A673 (cell line): Measurements from ENCODE around the gene ASTN2. TPM values are rescaled to one million over a fixed set of nuclear protein-coding genes. Genes with fewer than 3 reads are reported as not detected.
A peak's percentile ranks its signal among the peaks of the same experiment; 100 is the strongest.

Source experiments
- BruUV-seq: library from RNA; stranded (reverse); fragments of 400-500 nt; replicated peaks from 2 replicates; lab custom pipeline; 2021; lab: Mats Ljungman, UMichigan
- CTCF ChIA-PET: fragments of 300-600 bp; sonication (Branson Sonifier 250); formaldehyde crosslinking; loops from one replicate; lab custom pipeline; 2022; ENCODE audit warnings: antibody characterized with exemption; lab: Charles Lee
- POLR2A ChIA-PET: fragments of 300-600 bp; sonication (Branson Sonifier 250); formaldehyde crosslinking; loops from one replicate; lab custom pipeline; 2022; ENCODE audit warnings: antibody characterized with exemption; ENCODE audit not compliant: low non-redundant PET; lab: Charles Lee
- DNase-seq: peaks from one replicate; pipeline ENCODE4 v3.0.0-alpha.2; 2015; ENCODE audit warnings: low spot score
- H3K27ac ChIP-seq: fragments of 200-600 bp; sonication (generic); 2 replicates; pipeline ENCODE4 v1.5.1; 2016; ENCODE audit warnings: mixed run types, low read depth, mild to moderate bottlenecking, mixed read lengths, antibody characterized with exemption, low read length; ENCODE audit not compliant: poor library complexity, severe bottlenecking
- H3K27me3 ChIP-seq: fragments of 200-600 bp; sonication (generic); replicated peaks from 2 replicates; pipeline ENCODE4 v1.6.1; 2017; ENCODE audit warnings: mixed run types, low read depth, mild to moderate bottlenecking, mixed read lengths, antibody characterized with exemption, low read length; ENCODE audit not compliant: insufficient read depth, poor library complexity
- H3K36me3 ChIP-seq: fragments of 200-600 bp; sonication (generic); 2 replicates; pipeline ENCODE4 v1.6.1; 2016; ENCODE audit warnings: mixed run types, mild to moderate bottlenecking, mixed read lengths, antibody characterized with exemption, low read length; ENCODE audit not compliant: insufficient read depth, poor library complexity, severe bottlenecking
- H3K4me1 ChIP-seq: fragments of 200-600 bp; sonication (generic); 2 replicates; pipeline ENCODE4 v1.6.1; 2017; ENCODE audit warnings: mixed run types, mild to moderate bottlenecking, mixed read lengths, antibody characterized with exemption, low read length; ENCODE audit not compliant: insufficient read depth, poor library complexity, severe bottlenecking
- H3K4me3 ChIP-seq: fragments of 200-600 bp; sonication (generic); 2 replicates; pipeline ENCODE4 v1.5.1; 2016; ENCODE audit warnings: low read depth, mixed run types, mild to moderate bottlenecking, mixed read lengths, low read length; ENCODE audit not compliant: poor library complexity, severe bottlenecking
- H3K9me3 ChIP-seq: fragments of 200-600 bp; sonication (generic); 2 replicates; pipeline ENCODE4 v1.6.1; 2016; ENCODE audit warnings: mixed run types, low read depth, mild to moderate bottlenecking, mixed read lengths, antibody characterized with exemption, low read length; ENCODE audit not compliant: poor library complexity, severe bottlenecking
- EZH2 ChIP-seq: fragments of 200-600 bp; sonication (generic); IDR thresholded peaks from 2 replicates; pipeline ENCODE4 v1.6.1; 2017; ENCODE audit warnings: borderline replicate concordance, low read depth, mild to moderate bottlenecking, mixed read lengths, antibody characterized with exemption, low read length; ENCODE audit not compliant: poor library complexity, severe bottlenecking
- intact Hi-C: fragments of 100-400 bp; cut with micrococcal nuclease; formaldehyde crosslinking; loops from one replicate; pipeline ENCODE4 v1.10.0; 2022; ENCODE audit not compliant: unreplicated experiment
- total RNA-seq: library from RNA; stranded (reverse); gene quantifications from 2 replicates; pipeline ENCODE4 v1.2.3, GENCODE V29; 2021
- TF ChIP-seq, protein P1 (sequence below): fragments of 300-800, 200-600 bp; sonication (generic); conservative IDR thresholded peaks from 2 replicates; pipeline ENCODE4 v1.5.1; 2017; ENCODE audit warnings: low read depth, mild to moderate bottlenecking, antibody characterized with exemption, low read length, moderate library complexity, mixed read lengths

Gene ASTN2
- total RNA-seq, 1 experiment from 2014 or later = 3.4 TPM

DNA sequence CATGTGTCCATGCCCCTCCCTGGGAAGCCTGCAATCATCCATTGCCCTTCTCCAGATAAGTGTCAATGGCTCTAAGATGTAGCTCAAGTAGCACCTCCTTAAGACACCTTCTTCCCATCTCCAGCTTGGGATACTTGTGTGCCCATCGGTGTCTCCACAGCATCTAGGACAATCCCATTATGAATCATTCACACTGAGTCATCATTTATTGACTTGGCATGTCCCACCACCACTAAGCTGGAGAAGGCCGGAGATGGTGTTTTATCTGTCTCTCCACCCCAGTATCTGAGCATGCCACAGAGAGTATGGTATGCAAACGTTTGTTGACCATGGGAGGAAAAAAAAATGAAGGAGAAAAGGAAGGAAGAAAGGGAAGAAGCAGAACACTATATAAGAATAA is 385.5 kb downstream of the ASTN2 start:
- Histone ChIP-seq H3K36me3 (no peaks in the 10 kb centered on the region), H3K4me3 (no peak overlapping the region), H3K9me3 (no peaks in the 10 kb centered on the region), H3K27me3 (peaks cover 3% of the 10 kb centered on the region), H3K4me1 (no peaks in the 10 kb centered on the region), H3K27ac (no peak overlapping the region)
- intact Hi-C loops = no loop called here
- BruUV-seq = no TSS peak
- POLR2A ChIA-PET = no interaction called here
- no peak for DNase-seq
- CTCF ChIA-PET = no interaction called here
- TF ChIP-seq EZH2 = no peak
- TF ChIP-seq, protein P1, sequence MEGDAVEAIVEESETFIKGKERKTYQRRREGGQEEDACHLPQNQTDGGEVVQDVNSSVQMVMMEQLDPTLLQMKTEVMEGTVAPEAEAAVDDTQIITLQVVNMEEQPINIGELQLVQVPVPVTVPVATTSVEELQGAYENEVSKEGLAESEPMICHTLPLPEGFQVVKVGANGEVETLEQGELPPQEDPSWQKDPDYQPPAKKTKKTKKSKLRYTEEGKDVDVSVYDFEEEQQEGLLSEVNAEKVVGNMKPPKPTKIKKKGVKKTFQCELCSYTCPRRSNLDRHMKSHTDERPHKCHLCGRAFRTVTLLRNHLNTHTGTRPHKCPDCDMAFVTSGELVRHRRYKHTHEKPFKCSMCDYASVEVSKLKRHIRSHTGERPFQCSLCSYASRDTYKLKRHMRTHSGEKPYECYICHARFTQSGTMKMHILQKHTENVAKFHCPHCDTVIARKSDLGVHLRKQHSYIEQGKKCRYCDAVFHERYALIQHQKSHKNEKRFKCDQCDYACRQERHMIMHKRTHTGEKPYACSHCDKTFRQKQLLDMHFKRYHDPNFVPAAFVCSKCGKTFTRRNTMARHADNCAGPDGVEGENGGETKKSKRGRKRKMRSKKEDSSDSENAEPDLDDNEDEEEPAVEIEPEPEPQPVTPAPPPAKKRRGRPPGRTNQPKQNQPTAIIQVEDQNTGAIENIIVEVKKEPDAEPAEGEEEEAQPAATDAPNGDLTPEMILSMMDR = no peak

DNA sequence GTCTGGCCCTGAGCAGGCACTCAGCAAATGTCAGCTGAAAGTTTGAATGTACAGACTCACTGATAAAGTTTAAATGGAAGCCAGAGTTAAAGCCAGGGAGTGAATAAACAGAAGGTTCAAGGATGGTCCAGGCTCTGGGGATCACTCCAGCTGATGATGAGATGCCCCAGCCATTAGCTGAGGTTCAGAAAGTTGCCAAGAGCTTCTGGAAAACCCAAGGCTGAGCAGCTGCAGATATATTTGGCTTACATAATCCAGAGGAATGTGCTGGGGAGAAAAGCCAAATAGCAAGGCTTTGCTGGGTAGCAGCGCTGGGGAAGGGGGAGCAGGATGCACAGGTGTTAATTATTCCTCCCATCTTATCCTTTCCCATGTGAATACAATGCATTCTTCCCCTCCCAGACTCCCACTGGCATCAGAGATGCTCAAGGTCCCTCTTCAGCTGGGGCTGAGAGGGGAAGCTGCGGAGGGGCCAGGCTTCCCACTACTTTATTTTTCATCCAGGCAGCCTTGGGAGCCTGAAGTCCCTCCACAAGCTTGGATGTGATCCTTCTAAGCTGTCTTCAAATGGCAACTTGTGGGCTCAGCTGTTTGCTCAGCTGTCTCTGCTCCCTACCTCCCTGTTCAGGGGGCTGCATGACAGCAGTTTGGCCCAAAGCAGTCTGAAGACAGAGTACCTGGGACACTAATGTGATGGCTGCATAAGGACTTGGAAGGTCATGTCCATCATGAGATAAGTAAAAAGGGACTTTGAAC is 386.6 kb downstream of the ASTN2 start:
- no peak overlapping the region for H3K4me3 ChIP-seq
- ChIA-PET POLR2A (no interaction called here), CTCF (no interaction called here)
- no peaks in the 10 kb centered on the region for H3K9me3 ChIP-seq
- no TSS peak for BruUV-seq
- no peaks in the 10 kb centered on the region for H3K36me3 ChIP-seq
- no peak overlapping the region for H3K27ac ChIP-seq
- H3K4me1 ChIP-seq = no peaks in the 10 kb centered on the region
- intact Hi-C loops = no loop called here
- H3K27me3 ChIP-seq = peaks cover 2% of the 10 kb centered on the region
- TF ChIP-seq, protein P1 = no peak
- TF ChIP-seq EZH2 = no peak
- no peak for DNase-seq

DNA sequence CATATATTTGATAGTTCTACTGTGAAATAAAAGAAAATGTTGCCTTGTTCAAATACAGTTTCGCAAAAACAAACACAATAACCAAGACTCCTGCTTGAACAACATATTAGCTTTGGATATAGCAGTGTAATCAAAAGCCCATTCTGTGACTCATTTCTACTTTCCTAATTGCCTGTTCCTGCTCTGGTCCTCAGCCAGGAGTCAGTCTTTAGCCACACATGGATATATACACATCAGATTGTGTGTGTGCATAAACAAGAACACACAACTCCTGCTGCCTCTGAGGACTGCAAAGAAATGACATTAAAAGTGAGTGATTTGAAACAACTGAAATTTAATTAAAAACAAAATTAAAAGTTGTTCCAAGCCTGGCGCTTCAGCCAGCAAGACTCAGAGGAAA is 393.0 kb downstream of the ASTN2 start:
- ChIA-PET POLR2A (no interaction called here), CTCF (no interaction called here)
- peak; percentile 3 for DNase-seq
- no peaks in the 10 kb centered on the region for H3K4me1 ChIP-seq
- H3K9me3 ChIP-seq = no peaks in the 10 kb centered on the region
- intact Hi-C loops = no loop called here
- TF ChIP-seq EZH2 = no peak
- TF ChIP-seq, protein P1 = 0 out of 2 replicates have a peak, but pooled peaks have one; percentile 14
- no peaks in the 10 kb centered on the region for H3K36me3 ChIP-seq
- H3K27ac ChIP-seq = no peak overlapping the region
- H3K27me3 ChIP-seq = peaks cover 20% of the 10 kb centered on the region
- no TSS peak for BruUV-seq
- no peak overlapping the region for H3K4me3 ChIP-seq
